ENCODE data around the gene PRKCH.

The PRKCH gene

GRCh38 chr14:61456720-61457119 lies 135.3 kb downstream of the PRKCH start:
- ATAC-seq, result peak; percentile 93
- no peak for TF ChIP-seq TCF4 (CRISPR knock-in tag; IDR thresholded peaks at IDR 0.05; ENCODE audit: borderline replicate concordance)
- no peak for TF ChIP-seq ZC3H10 (CRISPR knock-in tag; IDR thresholded peaks at IDR 0.05)
- TF ChIP-seq ZFP3 (CRISPR knock-in tag; IDR thresholded peaks at IDR 0.05), result no peak
- no peak for TF ChIP-seq ARNTL (CRISPR knock-in tag; IDR thresholded peaks at IDR 0.05; ENCODE audit: borderline replicate concordance, low read depth)
- TF ChIP-seq PPARA (CRISPR knock-in tag; IDR thresholded peaks at IDR 0.05; ENCODE audit: borderline replicate concordance), result no peak
- no peak for TF ChIP-seq POU6F1 (CRISPR knock-in tag; IDR thresholded peaks at IDR 0.05; ENCODE audit: borderline replicate concordance, low read depth)
- no peak for TF ChIP-seq TSHZ2 (CRISPR knock-in tag; IDR thresholded peaks at IDR 0.05)
- no peak for TF ChIP-seq ZNF565 (CRISPR knock-in tag; conservative IDR thresholded peaks at IDR 0.05; ENCODE audit: low read depth)
- no peak for TF ChIP-seq CSDC2 (CRISPR knock-in tag; IDR thresholded peaks at IDR 0.05)
- no peak for TF ChIP-seq CSRNP3 (CRISPR knock-in tag; IDR thresholded peaks at IDR 0.05)
- TF ChIP-seq ESRRG (CRISPR knock-in tag; IDR thresholded peaks at IDR 0.05), result no peak

GRCh38 chr14:61458766-61459165 lies 137.4 kb downstream of the PRKCH start:
- TF ChIP-seq BACH2 (CRISPR knock-in tag; IDR thresholded peaks at IDR 0.05; ENCODE audit: borderline replicate concordance) (no peak), ARNTL (CRISPR knock-in tag; IDR thresholded peaks at IDR 0.05; ENCODE audit: borderline replicate concordance, low read depth) (no peak), ZNF565 (CRISPR knock-in tag; conservative IDR thresholded peaks at IDR 0.05; ENCODE audit: low read depth) (no peak), ZFP30 (CRISPR knock-in tag; IDR thresholded peaks at IDR 0.05) (no peak), TSHZ2 (CRISPR knock-in tag; IDR thresholded peaks at IDR 0.05) (no peak), ZNF8 (CRISPR knock-in tag; IDR thresholded peaks at IDR 0.05) (no peak), SNAI2 (CRISPR knock-in tag; IDR thresholded peaks at IDR 0.05) (no peak), CSDC2 (CRISPR knock-in tag; IDR thresholded peaks at IDR 0.05) (no peak), TOX (CRISPR knock-in tag; IDR thresholded peaks at IDR 0.05; ENCODE audit: borderline replicate concordance) (no peak), ZC3H10 (CRISPR knock-in tag; IDR thresholded peaks at IDR 0.05) (no peak)

GRCh38 chr14:61459229-61459628 lies 137.8 kb downstream of the PRKCH start:
- no peak for ATAC-seq
- TF ChIP-seq GLIS3 (CRISPR knock-in tag; IDR thresholded peaks at IDR 0.05), result no peak
- TF ChIP-seq BACH2 (CRISPR knock-in tag; IDR thresholded peaks at IDR 0.05; ENCODE audit: borderline replicate concordance), result no peak
- TF ChIP-seq CREB5 (CRISPR knock-in tag; IDR thresholded peaks at IDR 0.05; ENCODE audit: low read depth), result no peak
- TF ChIP-seq ESRRG (CRISPR knock-in tag; IDR thresholded peaks at IDR 0.05), result no peak
- TF ChIP-seq ISL1 (CRISPR knock-in tag; IDR thresholded peaks at IDR 0.05), result no peak
- no peak for TF ChIP-seq SNAI2 (CRISPR knock-in tag; IDR thresholded peaks at IDR 0.05)
- no peak for TF ChIP-seq ZNF70 (CRISPR knock-in tag; IDR thresholded peaks at IDR 0.05)
- no peak for TF ChIP-seq ARNTL (CRISPR knock-in tag; IDR thresholded peaks at IDR 0.05; ENCODE audit: borderline replicate concordance, low read depth)
- TF ChIP-seq ZFP30 (CRISPR knock-in tag; IDR thresholded peaks at IDR 0.05), result no peak
- no peak for TF ChIP-seq TCF4 (CRISPR knock-in tag; IDR thresholded peaks at IDR 0.05; ENCODE audit: borderline replicate concordance)
- no peak for TF ChIP-seq ZNF565 (CRISPR knock-in tag; conservative IDR thresholded peaks at IDR 0.05; ENCODE audit: low read depth)
- no peak for TF ChIP-seq ZC3H10 (CRISPR knock-in tag; IDR thresholded peaks at IDR 0.05)
- TF ChIP-seq PATZ1 (CRISPR knock-in tag; IDR thresholded peaks at IDR 0.05; ENCODE audit: borderline replicate concordance), result no peak
- no peak for TF ChIP-seq TSHZ2 (CRISPR knock-in tag; IDR thresholded peaks at IDR 0.05)

More at GRCh38 chr14:61458766-61459165, 137.4 kb downstream of the PRKCH start:
- ATAC-seq, result no peak

All from SK-N-SH treated with all-trans-retinoic acid at 6 μM for 48 hours (cell line).